HCT116 (cell line): ENCODE results near the gene PIAS3. TPM values are rescaled to one million over a fixed set of nuclear protein-coding genes. Genes with fewer than 3 reads are reported as not detected.

Source experiments
- ATAC-seq: fragments of 200-7000 bp; cut with Tn5 transposase; 2 replicates; pipeline ENCODE4 v1.9.1; 2020; ENCODE audit warnings: mild to moderate bottlenecking, moderate library complexity
- BruUV-seq: library from RNA; stranded (reverse); fragments of 400-500 nt; replicated peaks from 2 replicates; lab custom pipeline; 2021; lab: Mats Ljungman, UMichigan
- CTCF ChIA-PET: fragments of 300-600 bp; sonication (Branson Sonifier 250); formaldehyde crosslinking; loops from one replicate; lab custom pipeline; 2021; ENCODE audit warnings: antibody characterized with exemption; lab: Charles Lee
- POLR2A ChIA-PET: fragments of 300-600, 350-600 bp; sonication (Branson Sonifier 250); formaldehyde crosslinking; loops from one replicate; lab custom pipeline; 2021; ENCODE audit warnings: antibody characterized with exemption; lab: Charles Lee
- RAD21 ChIA-PET, 2 experiments: fragments of 300-600 bp; sonication (Branson Sonifier 250); formaldehyde crosslinking; loops; one replicate each; lab custom pipeline; 2023; ENCODE audit warnings: low total read pairs in 2 of 2; ENCODE audit not compliant: uncharacterized antibody in 2 of 2, unreplicated experiment in 2 of 2, low non-redundant PET in 1 of 2; lab: Charles Lee
- DNase-seq: peaks from one replicate; pipeline ENCODE4 v3.0.0-alpha.2; 2010; ENCODE audit warnings: low read depth, low spot score
- H2AFZ ChIP-seq: fragments of 200-600 bp; shearing (Covaris generic), sonication (generic); 2 replicates; pipeline ENCODE4 v1.6.1; 2017; ENCODE audit warnings: low read depth, mixed run types, mixed read lengths, antibody characterized with exemption, low read length; ENCODE audit not compliant: poor library complexity, severe bottlenecking
- H3K27ac ChIP-seq: 2 replicates; pipeline ENCODE4 v1.5.1; 2012; ENCODE audit warnings: low read depth, low read length
- H3K27me3 ChIP-seq: fragments of 200-600 bp; sonication (generic); 2 replicates; pipeline ENCODE4 v1.6.1; 2016; ENCODE audit warnings: mixed run types, low read length, mixed read lengths; ENCODE audit not compliant: insufficient read depth
- H3K36me3 ChIP-seq, 2 experiments: fragments of 200-500 bp in 1 of 2; fragments of 200-600 bp in 1 of 2; sonication (Bioruptor generic) in 1 of 2; sonication (generic) in 1 of 2; 2 replicates each; pipeline versions ENCODE4 v1.5.1 to v1.6.1; 2014 to 2016; ENCODE audit warnings: low read length in 2 of 2, inconsistent platforms in 1 of 2, mixed read lengths in 1 of 2, mixed run types in 1 of 2; ENCODE audit not compliant: insufficient read depth in 2 of 2, control insufficient read depth in 1 of 2
- H3K4me1 ChIP-seq, 2 experiments: fragments of 200-600 bp in 1 of 2; sonication (generic) in 1 of 2; 2 replicates each; pipeline versions ENCODE4 v1.5.1 to v1.6.1; 2012 to 2017; ENCODE audit warnings: low read length in 2 of 2, inconsistent platforms in 1 of 2, mild to moderate bottlenecking in 1 of 2, mixed read lengths in 1 of 2, mixed run types in 1 of 2, moderate library complexity in 1 of 2; ENCODE audit not compliant: insufficient read depth in 2 of 2, control insufficient read depth in 1 of 2
- H3K4me2 ChIP-seq: fragments of 200-600 bp; sonication (generic); 2 replicates; pipeline ENCODE4 v1.6.1; 2017; ENCODE audit warnings: mixed run types, low read length, mixed read lengths
- H3K4me3 ChIP-seq, 2 experiments: fragments of 200-600 bp in 1 of 2; sonication (generic) in 1 of 2; replicated peaks in 1 of 2; 2 replicates each; pipeline ENCODE4 v1.5.1; 2011 to 2016; ENCODE audit warnings: low read length in 2 of 2, control low read depth in 1 of 2, low read depth in 1 of 2, mild to moderate bottlenecking in 1 of 2, mixed read lengths in 1 of 2, mixed run types in 1 of 2
- H3K79me2 ChIP-seq: fragments of 200-600 bp; sonication (generic); 2 replicates; pipeline ENCODE4 v1.6.1; 2017; ENCODE audit warnings: mild to moderate bottlenecking, mixed run types, low read length, moderate library complexity, mixed read lengths; ENCODE audit not compliant: insufficient read depth
- H3K9ac ChIP-seq: fragments of 200-600 bp; sonication (generic); 2 replicates; pipeline ENCODE4 v1.6.1; 2016; ENCODE audit warnings: low read length, mixed read lengths
- H3K9me2 ChIP-seq: fragments of 200-600 bp; sonication (generic), shearing (Covaris generic); 2 replicates; pipeline ENCODE4 v1.6.1; 2017; ENCODE audit warnings: mixed run types, mild to moderate bottlenecking, moderate library complexity; ENCODE audit not compliant: insufficient read depth
- H3K9me3 ChIP-seq, 2 experiments: fragments of 200-500 bp in 1 of 2; fragments of 200-600 bp in 1 of 2; sonication (Bioruptor generic) in 1 of 2; sonication (generic) in 1 of 2; 2 replicates each; pipeline ENCODE4 v1.6.1; 2014 to 2017; ENCODE audit warnings: low read length in 2 of 2, mixed read lengths in 2 of 2, inconsistent platforms in 1 of 2, low read depth in 1 of 2, mild to moderate bottlenecking in 1 of 2, mixed run types in 1 of 2, moderate library complexity in 1 of 2; ENCODE audit not compliant: control insufficient read depth in 1 of 2, insufficient read depth in 1 of 2
- H4K20me1 ChIP-seq: fragments of 200-600 bp; sonication (generic), shearing (Covaris generic); 2 replicates; pipeline ENCODE4 v1.6.1; 2017; ENCODE audit warnings: mixed run types, mild to moderate bottlenecking, moderate library complexity; ENCODE audit not compliant: insufficient read depth
- ATF3 ChIP-seq: IDR thresholded peaks from 2 replicates; pipeline ENCODE4 v1.6.1; 2012
- CEBPB ChIP-seq: IDR thresholded peaks from 2 replicates; pipeline ENCODE4 v1.6.1; 2012; ENCODE audit warnings: low read depth
- CTCF ChIP-seq, 3 experiments: fragments of 200-600 bp in 1 of 3; sonication (generic) in 1 of 3; IDR thresholded peaks in 2 of 3; conservative IDR thresholded peaks in 1 of 3; 2 replicates each; pipeline ENCODE4 v1.5.1; 2012 to 2017; ENCODE audit warnings: low read depth in 2 of 3, low read length in 2 of 3, antibody characterized with exemption in 1 of 3, borderline replicate concordance in 1 of 3, control low read depth in 1 of 3, mild to moderate bottlenecking in 1 of 3, mixed read lengths in 1 of 3, mixed run types in 1 of 3, moderate library complexity in 1 of 3; ENCODE audit not compliant: insufficient read depth in 1 of 3
- EZH2phosphoT487 ChIP-seq: fragments of 200-600 bp; IDR thresholded peaks from 2 replicates; pipeline ENCODE4 v1.6.1; 2018; ENCODE audit warnings: antibody characterized with exemption, borderline replicate concordance
- JUND ChIP-seq: IDR thresholded peaks from 2 replicates; pipeline ENCODE4 v1.6.1; 2012
- MAX ChIP-seq: IDR thresholded peaks from 2 replicates; pipeline ENCODE4 v1.6.1; 2012
- POLR2A ChIP-seq: IDR thresholded peaks from 2 replicates; pipeline ENCODE4 v1.7.0; 2011; ENCODE audit warnings: borderline replicate concordance; ENCODE audit not compliant: insufficient read depth, insufficient read length; ENCODE audit errors: extremely low read depth
- SIN3A ChIP-seq: IDR thresholded peaks from 2 replicates; pipeline ENCODE4 v1.6.1; 2012; ENCODE audit warnings: low read depth
- SP1 ChIP-seq: IDR thresholded peaks from 2 replicates; pipeline ENCODE4 v1.6.1; 2012; ENCODE audit warnings: low read depth
- SRF ChIP-seq: IDR thresholded peaks from 2 replicates; pipeline ENCODE4 v1.6.1; 2012; ENCODE audit warnings: low read depth
- TCF7L2 ChIP-seq: IDR thresholded peaks from 2 replicates; pipeline ENCODE4 v1.7.0; 2011; ENCODE audit warnings: borderline replicate concordance, inconsistent platforms; ENCODE audit not compliant: insufficient read depth, insufficient read length; ENCODE audit errors: extremely low read depth
- YY1 ChIP-seq: IDR thresholded peaks from 2 replicates; pipeline ENCODE4 v1.6.1; 2011; ENCODE audit warnings: low read length, low read depth, moderate library complexity, mild to moderate bottlenecking; ENCODE audit not compliant: insufficient replicate concordance; ENCODE audit errors: extremely low read depth
- ZBTB33 ChIP-seq: IDR thresholded peaks from 2 replicates; pipeline ENCODE4 v1.6.1; 2011; ENCODE audit warnings: mild to moderate bottlenecking, low read length, moderate library complexity; ENCODE audit not compliant: insufficient replicate concordance; ENCODE audit errors: extremely low read depth
- ZNF274 ChIP-seq: fragments of 200-500 bp; sonication (Bioruptor generic); IDR thresholded peaks from 2 replicates; pipeline ENCODE4 v1.6.1; 2014; ENCODE audit warnings: mild to moderate bottlenecking, low read depth, low read length, inconsistent platforms
- intact Hi-C: fragments of 100-400 bp; cut with micrococcal nuclease; formaldehyde crosslinking; loops from 2 replicates; pipeline ENCODE4 v1.10.0; 2022
- total RNA-seq: library from RNA; stranded (reverse); gene quantifications from one replicate; pipeline ENCODE4 v1.2.1, GENCODE V29; 2021; ENCODE audit not compliant: unreplicated experiment

Gene PIAS3
- total RNA-seq, 1 experiment from 2014 or later, result 31.2 TPM

DNA sequence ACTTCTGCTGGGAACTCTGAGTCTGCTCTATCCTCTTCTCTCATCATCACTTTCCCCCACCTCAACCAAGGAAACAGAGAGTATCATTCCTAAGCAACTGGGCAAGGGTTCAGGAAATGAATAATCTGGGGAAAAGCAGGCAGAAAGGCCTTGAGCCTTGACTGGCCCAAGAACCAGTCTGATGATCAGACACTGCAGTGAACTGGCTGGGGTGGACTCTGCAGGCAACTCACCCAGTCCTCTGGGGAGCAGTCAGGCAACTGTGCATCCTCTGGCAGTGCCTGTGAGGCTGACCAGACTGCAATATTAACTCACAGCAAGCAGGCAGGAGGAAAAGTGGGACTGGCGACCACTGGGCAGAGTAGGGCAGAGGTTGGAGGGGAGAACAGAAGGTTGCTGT is 25.8 kb upstream of the PIAS3 start (continued):
- no peak for TF ChIP-seq ZNF274
- no peak for TF ChIP-seq POLR2A
- TF ChIP-seq SRF, result no peak
- TF ChIP-seq JUND, result no peak
- no peak for TF ChIP-seq CEBPB
- no peak for TF ChIP-seq TCF7L2
- TF ChIP-seq SIN3A, result no peak
- TF ChIP-seq SP1, result no peak
- TF ChIP-seq EZH2phosphoT487, result no peak
- TF ChIP-seq MAX, result no peak

GRCh38 chr1:145879775-145880174 is 20.9 kb upstream of the PIAS3 start:
- intact Hi-C loops, result no loop called here
- H3K4me1 ChIP-seq, result peaks cover 0 to 14% of the 10 kb centered on the region in 2 experiments; a peak in 3 of 4 replicates
- no peak overlapping the region for H3K4me2 ChIP-seq
- no peaks in the 10 kb centered on the region for H3K36me3 ChIP-seq
- H3K9me3 ChIP-seq, result no peaks in the 10 kb centered on the region
- no peak for ATAC-seq
- H3K27ac ChIP-seq, result no peak overlapping the region
- ChIA-PET POLR2A (no interaction called here), RAD21 (no interaction called here), CTCF (interaction anchor here (3.3 kb wide), 1 partner anchor 13 kb away, joined by 19 read pairs; no protein-coding TSS in a partner anchor)
- no peak overlapping the region for H3K4me3 ChIP-seq
- H3K79me2 ChIP-seq, result no peaks in the 10 kb centered on the region
- no peak overlapping the region for H2AFZ ChIP-seq
- no peak for DNase-seq
- no peaks in the 10 kb centered on the region for H4K20me1 ChIP-seq
- H3K9ac ChIP-seq, result no peak overlapping the region
- TF ChIP-seq SIN3A (no peak), JUND (no peak), POLR2A (no peak), SRF (no peak), CEBPB (no peak), MAX (no peak), ZBTB33 (no peak), ATF3 (no peak), CTCF (IDR thresholded peaks at IDR 0.05 in 2 of 3, conservative IDR thresholded peaks at IDR 0.05 in 1 of 3; ENCODE audit: borderline replicate concordance in 1 of 3, insufficient read depth in 1 of 3, low read depth in 2 of 3, low read length in 2 of 3) (no peak), TCF7L2 (no peak), YY1 (no peak)
- peaks cover 4% of the 10 kb centered on the region; the same call in 1 of the 2 replicates for H3K27me3 ChIP-seq
- H3K9me2 ChIP-seq, result no peaks in the 10 kb centered on the region
- no TSS peak for BruUV-seq
